OCI-LY7 (cell line): Measurements from ENCODE around the gene PLEKHG4. TPM values are rescaled to one million over a fixed set of nuclear protein-coding genes. Genes with fewer than 3 reads are reported as not detected.

ENCODE experiments used
- BruUV-seq: library from RNA; stranded (reverse); fragments of 400-500 nt; replicated peaks from 2 replicates; lab custom pipeline; 2021; lab: Mats Ljungman, UMichigan
- CTCF ChIA-PET: fragments of 300-600 bp; sonication (Branson Sonifier 250); formaldehyde crosslinking; loops from one replicate; lab custom pipeline; 2022; ENCODE audit warnings: antibody characterized with exemption; ENCODE audit not compliant: unreplicated experiment; lab: Charles Lee
- POLR2A ChIA-PET: fragments of 300-600 bp; sonication (Branson Sonifier 250); formaldehyde crosslinking; loops from one replicate; lab custom pipeline; 2022; ENCODE audit warnings: antibody characterized with exemption; lab: Charles Lee
- DNase-seq: peaks from one replicate; pipeline ENCODE4 v3.0.0-alpha.2; 2015; ENCODE audit warnings: low spot score
- H2AFZ ChIP-seq: fragments of 200-600 bp; sonication (generic), shearing (Covaris generic); 2 replicates; pipeline ENCODE4 v1.6.1; 2014; ENCODE audit warnings: mild to moderate bottlenecking, antibody characterized with exemption, low read length, moderate library complexity
- H3K27ac ChIP-seq: fragments of 200-600 bp; sonication (generic); 2 replicates; pipeline ENCODE4 v1.5.1; 2014; ENCODE audit warnings: mixed run types, low read depth, mild to moderate bottlenecking, moderate library complexity, low read length, inconsistent platforms; ENCODE audit not compliant: poor library complexity, severe bottlenecking
- H3K36me3 ChIP-seq: fragments of 200-600 bp; sonication (generic); 2 replicates; pipeline ENCODE4 v1.6.1; 2014; ENCODE audit warnings: mild to moderate bottlenecking, antibody characterized with exemption, low read length, moderate library complexity, mixed read lengths; ENCODE audit not compliant: insufficient read depth
- H3K4me1 ChIP-seq: fragments of 200-600 bp; sonication (generic); 2 replicates; pipeline ENCODE4 v1.5.1; 2014; ENCODE audit warnings: mild to moderate bottlenecking, low read length; ENCODE audit not compliant: insufficient read depth, poor library complexity, severe bottlenecking
- H3K4me2 ChIP-seq: fragments of 200-600 bp; sonication (generic); 2 replicates; pipeline ENCODE4 v1.6.1; 2014; ENCODE audit warnings: mild to moderate bottlenecking, low read length
- H3K4me3 ChIP-seq: fragments of 200-600 bp; sonication (generic); 2 replicates; pipeline ENCODE4 v1.5.1; 2014; ENCODE audit warnings: mild to moderate bottlenecking, low read depth, low read length; ENCODE audit not compliant: poor library complexity, severe bottlenecking
- H3K79me2 ChIP-seq: fragments of 200-600 bp; sonication (generic); 2 replicates; pipeline ENCODE4 v1.6.1; 2016; ENCODE audit warnings: low read depth, mild to moderate bottlenecking, low read length, moderate library complexity, mixed read lengths; ENCODE audit not compliant: insufficient read depth
- H3K9me2 ChIP-seq: fragments of 200-600 bp; sonication (generic); 2 replicates; pipeline ENCODE4 v1.6.1; 2016; ENCODE audit warnings: mild to moderate bottlenecking, low read length, mixed read lengths; ENCODE audit not compliant: insufficient read depth
- H3K9me3 ChIP-seq: fragments of 200-600 bp; sonication (generic); 2 replicates; pipeline ENCODE4 v1.6.1; 2014; ENCODE audit warnings: mild to moderate bottlenecking, mixed run types, low read length, mixed read lengths
- H4K20me1 ChIP-seq: fragments of 200-600 bp; sonication (generic); 2 replicates; pipeline ENCODE4 v1.6.1; 2014; ENCODE audit warnings: mild to moderate bottlenecking, antibody characterized with exemption, low read length, moderate library complexity, mixed read lengths; ENCODE audit not compliant: insufficient read depth
- CTCF ChIP-seq: fragments of 200-600 bp; sonication (generic); conservative IDR thresholded peaks from 2 replicates; pipeline ENCODE4 v1.5.1; 2014; ENCODE audit warnings: mild to moderate bottlenecking, antibody characterized with exemption, low read length, moderate library complexity, mixed read lengths
- EZH2phosphoT487 ChIP-seq: fragments of 200-600 bp; sonication (generic); IDR thresholded peaks from 2 replicates; pipeline ENCODE4 v1.6.1; 2018; ENCODE audit warnings: low read depth, borderline replicate concordance, mild to moderate bottlenecking, mixed run types, antibody characterized with exemption, low read length, moderate library complexity, mixed read lengths
- intact Hi-C: fragments of 100-400 bp; cut with micrococcal nuclease; formaldehyde crosslinking; loops from one replicate; pipeline ENCODE4 v1.10.0; 2022; ENCODE audit not compliant: unreplicated experiment
- total RNA-seq, 2 experiments: library from RNA; depleted of rRNA in 1 of 2; stranded (reverse); fragments of >200 nt in 1 of 2; shearing (Covaris generic) in 1 of 2; gene quantifications; 2 replicates each; pipeline ENCODE4 v1.2.3, GENCODE V29; 2014 to 2022

Gene PLEKHG4
- total RNA-seq, 2 experiments from 2014 or later = 0.51 TPM; not detected in 1

GRCh38 chr16:67298277-67298676 is 18.9 kb downstream of the PLEKHG4 start:
- POLR2A ChIA-PET = interaction anchor here (0.6 kb wide), 1 partner anchor 81 kb away, joined by 3 read pairs; no protein-coding TSS in a partner anchor
- Histone ChIP-seq H3K27ac (no peak overlapping the region), H3K4me2 (no peak overlapping the region), H3K9me3 (no peaks in the 10 kb centered on the region), H3K4me3 (no peak overlapping the region), H3K36me3 (no peaks in the 10 kb centered on the region), H4K20me1 (no peaks in the 10 kb centered on the region), H3K79me2 (no peaks in the 10 kb centered on the region), H3K4me1 (no peaks in the 10 kb centered on the region), H3K9me2 (no peaks in the 10 kb centered on the region), H2AFZ (no peak overlapping the region)
- DNase-seq = no peak
- intact Hi-C loops = no loop called here
- no peak for TF ChIP-seq CTCF
- CTCF ChIA-PET = no interaction called here
- BruUV-seq = no TSS peak

GRCh38 chr16:67299269-67299668 is 19.9 kb downstream of the PLEKHG4 start:
- BruUV-seq = no TSS peak
- TF ChIP-seq EZH2phosphoT487 = no peak
- no peak for TF ChIP-seq CTCF
- POLR2A ChIA-PET = no interaction called here
- H3K4me1 ChIP-seq = no peaks in the 10 kb centered on the region
- H3K27ac ChIP-seq = no peak overlapping the region
- no peak overlapping the region for H3K4me2 ChIP-seq
- H3K36me3 ChIP-seq = no peaks in the 10 kb centered on the region
- no peak overlapping the region for H3K4me3 ChIP-seq
- CTCF ChIA-PET = no interaction called here
- intact Hi-C loops = no loop called here
- no peaks in the 10 kb centered on the region for H3K9me2 ChIP-seq
- no peak for DNase-seq
- H3K79me2 ChIP-seq = no peaks in the 10 kb centered on the region
- no peak overlapping the region for H2AFZ ChIP-seq
- no peaks in the 10 kb centered on the region for H4K20me1 ChIP-seq
- no peaks in the 10 kb centered on the region for H3K9me3 ChIP-seq

DNA sequence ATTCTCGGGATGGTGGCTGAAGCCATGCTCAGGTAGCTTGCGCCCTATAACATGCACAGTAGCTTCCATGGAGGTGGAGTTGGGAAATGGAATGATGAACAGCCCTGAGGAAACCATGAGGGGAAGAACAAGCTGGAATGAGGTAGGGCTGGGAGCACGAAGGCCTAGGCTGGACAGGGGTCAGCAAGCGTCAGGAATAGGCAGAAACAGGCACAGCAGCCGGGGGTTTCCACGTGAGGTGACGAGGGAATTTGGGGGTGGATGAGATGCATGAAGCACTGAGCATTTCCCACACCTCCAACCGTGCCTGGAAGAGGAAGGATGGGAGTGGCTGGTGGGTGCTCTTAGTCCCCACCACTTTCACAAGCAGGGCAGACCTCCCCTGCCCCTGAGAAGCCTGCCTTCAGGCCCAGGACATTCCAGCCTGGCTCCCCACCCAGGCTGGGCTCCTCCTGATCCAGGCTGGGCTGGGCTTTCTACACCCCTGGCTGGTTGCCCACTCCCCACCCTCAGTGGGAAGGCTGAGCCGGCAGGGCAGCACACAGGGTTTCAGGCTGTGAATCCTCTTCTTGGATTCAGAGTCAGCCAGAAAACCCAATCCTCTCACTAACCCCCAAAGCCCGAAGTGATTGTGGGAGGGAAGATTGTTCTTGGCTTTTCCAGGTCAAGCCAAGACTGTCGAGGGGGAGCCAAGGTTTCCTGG is 21.9 kb downstream of the PLEKHG4 start:
- H2AFZ ChIP-seq = no peak overlapping the region
- no peaks in the 10 kb centered on the region for H3K9me3 ChIP-seq
- DNase-seq = no peak
- H3K79me2 ChIP-seq = no peaks in the 10 kb centered on the region
- no peaks in the 10 kb centered on the region for H3K36me3 ChIP-seq
- ChIA-PET CTCF (no interaction called here), POLR2A (no interaction called here)
- TF ChIP-seq EZH2phosphoT487 (no peak), CTCF (no peak)
- BruUV-seq = no TSS peak
- no peak overlapping the region for H3K4me2 ChIP-seq
- no peak overlapping the region for H3K4me3 ChIP-seq
- no peaks in the 10 kb centered on the region for H3K9me2 ChIP-seq
- intact Hi-C loops = no loop called here
- no peaks in the 10 kb centered on the region for H3K4me1 ChIP-seq
- H4K20me1 ChIP-seq = no peaks in the 10 kb centered on the region
- no peak overlapping the region for H3K27ac ChIP-seq
